H9 (cell line): ENCODE results near the gene CD86. TPM values are rescaled to one million over a fixed set of nuclear protein-coding genes. Genes with fewer than 3 reads are reported as not detected.

Source experiments
- DNase-seq: peaks from one replicate; pipeline ENCODE4 v3.0.0-alpha.2; 2017
- H2AFZ ChIP-seq: one replicate; pipeline ENCODE4 v1.6.1; 2013; ENCODE audit warnings: mild to moderate bottlenecking, low read length, control low read depth, moderate library complexity
- H2AK5ac ChIP-seq: 2 replicates; pipeline ENCODE4 v1.6.1; 2013; ENCODE audit warnings: low read length, control low read depth, mixed read lengths; ENCODE audit not compliant: insufficient read length
- H2BK120ac ChIP-seq: one replicate; pipeline ENCODE4 v1.6.1; 2013; ENCODE audit warnings: low read depth, mild to moderate bottlenecking, low read length, control low read depth, inconsistent platforms; ENCODE audit not compliant: poor library complexity, severe bottlenecking
- H2BK12ac ChIP-seq: 2 replicates; pipeline ENCODE4 v1.6.1; 2013; ENCODE audit warnings: low read length, control low read depth, mixed read lengths, low read depth; ENCODE audit not compliant: insufficient read length
- H2BK15ac ChIP-seq: 2 replicates; pipeline ENCODE4 v1.6.1; 2013; ENCODE audit warnings: low read depth, low read length, control low read depth
- H2BK20ac ChIP-seq: one replicate; pipeline ENCODE4 v1.6.1; 2013; ENCODE audit warnings: low read depth, mild to moderate bottlenecking, low read length, control low read depth, inconsistent platforms; ENCODE audit not compliant: poor library complexity, severe bottlenecking
- H2BK5ac ChIP-seq: 2 replicates; pipeline ENCODE4 v1.6.1; 2013; ENCODE audit warnings: low read length, control low read depth, mixed read lengths; ENCODE audit not compliant: insufficient read length
- H3K14ac ChIP-seq: 2 replicates; pipeline ENCODE4 v1.6.1; 2013; ENCODE audit warnings: low read length, control low read depth; ENCODE audit not compliant: insufficient read depth
- H3K18ac ChIP-seq: 2 replicates; pipeline ENCODE4 v1.6.1; 2013; ENCODE audit warnings: low read depth, mild to moderate bottlenecking, mixed read lengths, low read length, control low read depth; ENCODE audit not compliant: insufficient read length
- H3K23ac ChIP-seq: 2 replicates; pipeline ENCODE4 v1.6.1; 2013; ENCODE audit warnings: low read length, control low read depth, mixed read lengths, low read depth; ENCODE audit not compliant: insufficient read length
- H3K23me2 ChIP-seq: 2 replicates; pipeline ENCODE4 v1.6.1; 2013; ENCODE audit warnings: low read depth, mild to moderate bottlenecking, mixed read lengths, low read length, control low read depth; ENCODE audit not compliant: insufficient read length, poor library complexity, severe bottlenecking
- H3K27ac ChIP-seq: 2 replicates; pipeline ENCODE4 v1.5.1; 2013; ENCODE audit warnings: low read length, control low read depth, mixed read lengths, low read depth; ENCODE audit not compliant: insufficient read length
- H3K27me3 ChIP-seq: 2 replicates; pipeline ENCODE4 v1.6.1; 2013; ENCODE audit warnings: low read length, control low read depth, inconsistent platforms; ENCODE audit not compliant: insufficient read depth
- H3K4ac ChIP-seq: 2 replicates; pipeline ENCODE4 v1.6.1; 2013; ENCODE audit warnings: low read depth, mild to moderate bottlenecking, control low read depth, inconsistent platforms, low read length, moderate library complexity
- H3K4me1 ChIP-seq: 2 replicates; pipeline ENCODE4 v1.6.1; 2013; ENCODE audit warnings: low read length, control low read depth, inconsistent platforms; ENCODE audit not compliant: insufficient read depth
- H3K4me2 ChIP-seq: 2 replicates; pipeline ENCODE4 v1.6.1; 2013; ENCODE audit warnings: low read length, control low read depth, mixed read lengths; ENCODE audit not compliant: insufficient read length, insufficient read depth
- H3K56ac ChIP-seq: 2 replicates; pipeline ENCODE4 v1.6.1; 2013; ENCODE audit warnings: low read depth, mild to moderate bottlenecking, mixed read lengths, low read length, control low read depth; ENCODE audit not compliant: insufficient read length
- H3K79me1 ChIP-seq: 2 replicates; pipeline ENCODE4 v1.6.1; 2013; ENCODE audit warnings: low read depth, mild to moderate bottlenecking, moderate library complexity, low read length, control low read depth, inconsistent platforms; ENCODE audit not compliant: insufficient read depth, poor library complexity, severe bottlenecking
- H3K79me2 ChIP-seq: 2 replicates; pipeline ENCODE4 v1.6.1; 2013; ENCODE audit warnings: low read length, control low read depth, inconsistent platforms; ENCODE audit not compliant: insufficient read depth
- H3K9ac ChIP-seq: 2 replicates; pipeline ENCODE4 v1.6.1; 2013; ENCODE audit warnings: low read length, control low read depth, mixed read lengths; ENCODE audit not compliant: insufficient read length; ENCODE audit errors: extremely low read depth
- H3K9me3 ChIP-seq: one replicate; pipeline ENCODE4 v1.6.1; 2013; ENCODE audit warnings: low read depth, low read length, inconsistent platforms; ENCODE audit not compliant: control insufficient read depth
- H3T11ph ChIP-seq: one replicate; pipeline ENCODE4 v1.6.1; 2013; ENCODE audit warnings: mild to moderate bottlenecking, low read length, control low read depth, inconsistent platforms
- H4K20me1 ChIP-seq: one replicate; pipeline ENCODE4 v1.6.1; 2013; ENCODE audit not compliant: control insufficient read depth, insufficient read length, insufficient read depth
- H4K5ac ChIP-seq: 2 replicates; pipeline ENCODE4 v1.6.1; 2013; ENCODE audit warnings: low read depth, mild to moderate bottlenecking, mixed read lengths, low read length, control low read depth; ENCODE audit not compliant: insufficient read length
- H4K8ac ChIP-seq: replicated peaks from 2 replicates; pipeline ENCODE4 v1.6.1; 2013; ENCODE audit warnings: low read length, control low read depth, mixed read lengths, low read depth; ENCODE audit not compliant: insufficient read length
- H4K91ac ChIP-seq: 2 replicates; pipeline ENCODE4 v1.6.1; 2013; ENCODE audit warnings: low read depth, mild to moderate bottlenecking, moderate library complexity, mixed read lengths, low read length, control low read depth; ENCODE audit not compliant: insufficient read length
- H3K27ac Mint-ChIP-seq, 3 experiments: 2 replicates in 2 of 3; 3 replicates in 1 of 3; pipeline ENCODE4 v1.8.0; 2020 to 2021; ENCODE audit warnings: mixed read lengths in 3 of 3, mild to moderate bottlenecking in 1 of 3, moderate library complexity in 1 of 3
- H3K27me3 Mint-ChIP-seq: 2 replicates; pipeline ENCODE4 v1.8.0; 2021; ENCODE audit warnings: low read depth, mild to moderate bottlenecking, moderate library complexity, mixed read lengths
- H3K36me3 Mint-ChIP-seq, 3 experiments: 2 replicates in 2 of 3; 3 replicates in 1 of 3; pipeline ENCODE4 v1.8.0; 2020 to 2021; ENCODE audit warnings: low read depth in 3 of 3, mixed read lengths in 3 of 3; ENCODE audit not compliant: insufficient read depth in 1 of 3
- H3K4me1 Mint-ChIP-seq, 2 experiments: 2 replicates each; pipeline ENCODE4 v1.8.0; 2020; ENCODE audit warnings: mixed read lengths in 2 of 2
- H3K4me3 Mint-ChIP-seq, 2 experiments: 2 replicates in 1 of 2; 3 replicates in 1 of 2; pipeline ENCODE4 v1.8.0; 2020 to 2021; ENCODE audit warnings: mild to moderate bottlenecking in 2 of 2, mixed read lengths in 2 of 2, moderate library complexity in 1 of 2
- H3K9me3 Mint-ChIP-seq, 2 experiments: 2 replicates in 1 of 2; 3 replicates in 1 of 2; pipeline ENCODE4 v1.8.0; 2020; ENCODE audit warnings: mild to moderate bottlenecking in 2 of 2, mixed read lengths in 2 of 2, moderate library complexity in 1 of 2
- CTCF ChIP-seq: fragments of 200-600 bp; sonication (generic); conservative IDR thresholded peaks from 3 replicates; pipeline ENCODE4 v1.8.0; 2021; ENCODE audit warnings: antibody characterized with exemption, mild to moderate bottlenecking
- WGBS: extraction: QIAGEN DNeasy Blood & Tissue Kit; methylation state at CpG from one replicate; pipeline ENCODE4 v1.1.7; 2013; ENCODE audit warnings: missing lambda C conversion rate, low lambda C conversion rate, mixed read lengths; ENCODE audit not compliant: insufficient read length; ENCODE audit errors: extremely low coverage; 5-methylcytosine and 5-hydroxymethylcytosine counted together
- total RNA-seq: library from RNA; stranded (reverse); gene quantifications from 2 replicates; pipeline ENCODE4 v1.2.1, GENCODE V29; 2021

CD86 gene
- total RNA-seq, 1 experiment from 2014 or later = not detected

GRCh38 chr3:122031123-122031468, 24.1 kb upstream of the CD86 start:
- H2AK5ac ChIP-seq = no peak overlapping the region
- H2AFZ ChIP-seq = no peak overlapping the region
- no peaks in the 10 kb centered on the region; the same call in 1 of the 2 replicates for H3K27me3 Mint-ChIP-seq

More at GRCh38 chr3:122031123-122031468, 24.1 kb upstream of the CD86 start:
- no peak for DNase-seq
- Histone ChIP-seq H3K9me3 (no peaks in the 10 kb centered on the region), H4K91ac (no peak overlapping the region), H3K56ac (no peak overlapping the region), H3T11ph (no peak overlapping the region), H3K4me2 (no peak overlapping the region), H3K27ac (no peak overlapping the region), H3K18ac (no peak overlapping the region), H2BK15ac (no peak overlapping the region), H3K79me1 (no peaks in the 10 kb centered on the region), H3K9ac (no peak overlapping the region), H2BK12ac (no peak overlapping the region), H4K20me1 (no peaks in the 10 kb centered on the region), H4K5ac (no peak overlapping the region), H3K27me3 (no peaks in the 10 kb centered on the region), H4K8ac (no peak overlapping the region), H2BK5ac (no peak overlapping the region), H2BK20ac (no peak overlapping the region), H3K4me1 (no peaks in the 10 kb centered on the region), H3K23me2 (no peaks in the 10 kb centered on the region), H3K14ac (no peak overlapping the region), H3K79me2 (no peaks in the 10 kb centered on the region), H3K4ac (no peak overlapping the region), H2BK120ac (no peak overlapping the region), H3K23ac (no peak overlapping the region)
- no CpG with 5 or more reads among the region's 1 CpG for WGBS
- no peak overlapping the region for H3K4me3 Mint-ChIP-seq
- peaks cover 4 to 8% of the 10 kb centered on the region in 2 experiments for H3K4me1 Mint-ChIP-seq
- no peak for TF ChIP-seq CTCF
- H3K36me3 Mint-ChIP-seq = peaks cover 7 to 8% (median 8%) of the 10 kb centered on the region in 3 experiments; a peak in 6 of 7 replicates
- H3K9me3 Mint-ChIP-seq = peaks cover 14 to 15% of the 10 kb centered on the region in 2 experiments
- no peak overlapping the region for H3K27ac Mint-ChIP-seq
